DMS 273 treated with DMSO at 0.1 percent for 48 hours (cell line): ENCODE data around the gene PRRX1.

ENCODE experiments used
- DNase-seq: peaks from one replicate; lab custom pipeline; 2025; lab: John Stamatoyannopoulos, UW

Gene PRRX1

DNA sequence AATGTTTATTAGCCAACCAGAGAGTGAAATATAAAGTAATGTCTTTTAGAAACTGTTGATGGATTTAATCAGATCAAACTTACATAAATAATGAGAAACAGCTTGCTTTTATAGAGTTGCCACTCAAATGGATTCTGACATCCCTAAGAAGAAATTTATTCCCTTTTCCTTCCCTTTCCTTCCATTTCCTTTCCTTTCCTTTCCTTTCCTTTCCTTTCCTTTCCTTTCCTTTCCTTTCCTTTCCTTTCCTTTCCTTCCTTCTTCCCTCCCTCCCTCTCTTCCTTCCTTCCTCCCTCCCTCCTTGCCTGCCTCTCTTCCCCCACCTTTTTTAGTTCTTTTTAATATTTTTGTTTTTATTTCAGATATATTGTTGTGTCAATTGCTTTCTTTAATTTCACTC, 27.3 kb downstream of the PRRX1 start:
- DNase-seq = no peak

DNA sequence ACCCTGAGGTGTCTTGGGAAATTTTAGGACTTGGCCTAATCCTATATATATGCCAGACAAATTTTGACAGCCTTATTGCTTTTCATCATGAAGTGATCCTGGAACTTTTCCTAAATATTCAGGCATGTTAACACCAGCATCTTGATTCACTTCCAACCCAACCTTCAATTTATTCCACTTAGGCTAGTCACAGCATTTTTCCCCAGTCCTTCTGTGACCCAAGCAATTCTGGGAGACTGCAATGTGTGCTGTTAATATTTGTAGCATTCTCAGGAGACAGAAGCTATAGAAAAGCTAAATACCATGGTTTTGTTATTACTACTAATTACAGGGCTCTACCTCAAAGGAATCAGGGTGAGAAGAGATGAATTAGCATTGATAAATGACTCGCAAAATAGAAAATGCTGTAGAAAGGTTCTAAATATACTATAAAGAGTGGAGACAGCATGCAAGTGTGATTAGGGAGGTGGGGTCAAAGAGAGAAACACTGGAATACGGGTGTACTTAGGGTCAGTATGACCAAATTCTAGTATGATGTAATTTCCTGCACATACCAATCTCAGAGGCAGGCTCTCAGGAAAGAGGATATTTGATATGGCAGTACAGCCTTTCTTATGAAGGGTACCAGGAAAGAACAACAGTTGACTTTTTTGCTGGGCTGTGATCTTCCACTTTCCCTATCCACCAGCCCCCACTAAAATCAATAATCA, 29.1 kb downstream of the PRRX1 start:
- DNase-seq = no peak

DNA sequence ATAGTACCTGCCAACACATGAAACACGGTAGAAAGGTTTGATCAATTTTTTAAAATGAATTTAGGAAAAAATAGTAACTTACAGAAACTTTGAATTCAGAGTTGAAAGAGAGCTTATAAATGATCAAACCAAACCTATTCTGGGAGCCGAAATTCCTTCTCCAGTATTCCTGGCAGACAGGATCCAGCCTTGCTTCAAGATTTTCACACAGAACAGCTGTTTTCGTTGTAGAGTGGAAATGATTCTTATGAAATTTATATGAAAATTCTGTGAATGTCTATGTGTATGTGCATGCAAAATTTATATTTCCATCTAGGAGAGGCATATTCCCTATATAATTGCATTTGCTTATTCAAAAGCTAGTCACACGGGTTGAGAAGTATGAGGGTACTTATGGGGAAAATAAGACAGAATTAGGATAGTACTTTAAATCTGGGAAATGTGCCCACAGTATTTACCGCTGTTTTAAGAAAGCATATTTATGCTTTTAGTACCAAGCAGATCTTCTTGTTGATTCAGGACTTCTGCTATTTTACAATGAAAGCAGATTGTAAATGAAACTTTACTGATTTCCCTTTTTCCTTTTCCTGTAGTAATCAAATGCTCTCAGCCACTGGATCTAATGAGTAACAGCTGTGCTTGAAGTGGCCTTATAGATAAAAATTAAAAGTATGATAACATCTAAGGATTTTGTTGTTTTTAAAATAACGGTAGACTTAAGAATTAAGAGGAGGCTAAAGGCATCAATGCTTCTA, 30.4 kb downstream of the PRRX1 start:
- DNase-seq = no peak

DNA sequence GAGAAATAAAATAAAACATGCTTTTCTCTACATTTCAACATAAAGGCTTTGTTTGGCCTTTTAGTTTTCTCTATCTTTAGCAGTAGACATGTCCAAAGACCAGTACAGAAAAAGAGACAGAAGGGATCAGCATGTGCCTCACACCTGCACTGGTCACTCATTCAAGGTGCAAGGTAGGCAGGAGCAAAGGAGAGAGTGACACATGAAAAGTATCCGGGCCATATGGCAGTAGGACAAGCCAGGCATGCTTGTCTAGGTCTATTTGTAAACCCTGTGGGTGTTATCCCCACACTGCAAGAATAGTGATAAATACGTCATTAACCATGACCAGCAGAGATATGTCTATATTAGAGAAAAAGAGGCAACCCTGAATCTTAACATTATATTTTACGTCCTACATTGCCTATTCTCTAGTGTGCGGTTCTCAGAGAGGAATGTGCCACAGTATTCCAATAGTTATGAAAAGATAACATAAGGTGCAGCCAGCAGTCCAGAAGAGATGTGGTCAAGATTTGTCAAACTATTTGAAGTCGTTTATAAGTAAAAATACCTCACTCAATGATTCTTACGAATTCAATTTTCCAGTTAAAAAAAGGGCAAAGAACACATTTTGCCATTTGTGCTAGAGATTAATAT, 32.1 kb downstream of the PRRX1 start:
- no peak for DNase-seq

DNA sequence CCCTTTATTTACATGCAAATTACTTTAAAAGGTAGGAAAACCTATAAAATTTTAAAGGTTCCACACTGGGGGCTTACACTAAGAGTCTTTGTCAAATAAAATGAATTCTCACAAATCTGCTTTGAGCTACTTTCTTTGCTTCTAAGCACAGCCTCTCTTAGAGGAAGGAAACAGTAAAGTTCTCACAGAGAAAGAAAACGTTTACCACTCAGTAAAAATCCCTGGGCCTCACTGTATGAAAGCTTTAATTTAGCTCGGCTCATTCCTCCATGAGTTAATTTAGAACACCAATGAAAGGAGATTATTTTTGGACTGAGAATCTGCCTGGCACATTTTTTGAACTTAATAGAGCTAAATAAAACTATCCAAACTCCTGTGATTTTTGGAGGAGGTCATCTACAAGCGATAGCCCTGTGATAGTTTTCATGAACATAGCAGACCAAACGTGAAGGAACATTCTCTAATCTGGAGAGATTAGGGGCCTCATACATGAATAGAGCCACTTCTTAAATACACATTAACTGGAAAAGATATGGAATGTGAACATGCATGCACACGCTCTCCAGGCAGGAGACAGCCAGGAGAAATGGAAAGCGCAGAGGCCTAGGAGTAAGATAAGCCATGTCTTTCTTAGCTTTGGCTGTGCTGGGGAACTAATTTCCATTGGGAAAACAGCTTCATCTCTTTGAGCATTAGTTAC, 32.8 kb downstream of the PRRX1 start:
- no peak for DNase-seq

DNA sequence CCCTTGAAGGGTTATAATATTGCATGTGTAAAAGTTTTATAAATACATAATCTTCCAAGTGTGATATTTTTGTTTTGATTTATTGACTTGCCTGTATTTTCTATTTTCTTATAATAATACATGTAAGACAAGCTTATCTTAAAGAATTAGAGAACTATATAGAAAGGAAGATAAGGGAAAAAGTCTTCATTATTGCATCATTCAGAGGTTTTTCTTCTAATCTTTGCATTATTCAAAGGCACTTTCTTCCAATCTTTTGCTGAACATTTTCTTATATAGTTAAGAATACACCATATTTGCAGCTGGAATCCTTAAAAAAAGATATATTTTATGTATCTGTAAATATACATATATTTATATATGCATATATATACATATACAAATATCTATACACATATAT, 33.4 kb downstream of the PRRX1 start:
- no peak for DNase-seq

DNA sequence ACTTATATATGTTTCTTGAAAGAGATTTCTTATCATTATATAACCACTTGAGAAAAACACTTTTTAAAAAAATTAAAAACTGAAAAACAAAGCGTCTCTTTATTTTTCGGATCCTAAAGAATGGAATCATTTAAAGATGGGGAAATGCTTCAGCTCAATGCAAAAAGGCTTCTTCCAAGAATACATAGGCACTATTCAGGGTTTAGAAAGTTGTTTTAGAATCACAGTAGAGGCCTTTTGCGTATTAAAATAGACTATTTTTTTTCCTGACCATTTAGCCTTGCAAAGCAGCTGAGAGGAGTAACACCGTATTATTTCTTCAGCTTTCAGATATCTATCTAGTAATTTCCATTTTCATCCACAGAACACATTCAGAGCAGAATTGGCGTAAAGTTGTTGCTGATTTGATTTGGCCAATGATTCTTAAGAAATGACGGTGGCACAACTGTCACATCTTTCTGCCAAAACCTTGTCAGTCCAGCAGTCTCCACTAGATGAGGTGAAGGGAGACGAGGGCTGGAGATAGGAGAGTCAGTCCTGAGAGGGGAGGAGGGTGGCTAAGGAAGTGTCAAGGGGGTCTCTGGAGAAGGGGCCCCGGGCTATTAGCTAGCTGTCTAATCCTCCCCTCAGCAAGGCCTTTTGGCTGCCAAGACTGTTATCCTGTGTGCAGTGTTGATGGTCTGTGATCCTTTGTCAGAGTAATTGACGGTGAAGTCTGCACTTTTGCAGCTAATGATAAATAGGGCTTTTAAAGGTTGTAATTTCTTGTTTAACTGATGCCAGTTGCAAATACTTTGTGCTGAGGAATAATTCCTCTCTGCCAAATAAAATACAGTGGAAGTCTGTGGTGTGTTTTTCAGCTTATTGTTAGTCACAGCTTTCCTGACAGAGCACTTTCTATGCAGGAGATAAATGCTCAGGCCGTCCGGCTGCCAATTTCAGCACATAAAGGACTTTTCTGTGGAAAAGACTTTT, 34.7 kb downstream of the PRRX1 start:
- DNase-seq = no peak

DNA sequence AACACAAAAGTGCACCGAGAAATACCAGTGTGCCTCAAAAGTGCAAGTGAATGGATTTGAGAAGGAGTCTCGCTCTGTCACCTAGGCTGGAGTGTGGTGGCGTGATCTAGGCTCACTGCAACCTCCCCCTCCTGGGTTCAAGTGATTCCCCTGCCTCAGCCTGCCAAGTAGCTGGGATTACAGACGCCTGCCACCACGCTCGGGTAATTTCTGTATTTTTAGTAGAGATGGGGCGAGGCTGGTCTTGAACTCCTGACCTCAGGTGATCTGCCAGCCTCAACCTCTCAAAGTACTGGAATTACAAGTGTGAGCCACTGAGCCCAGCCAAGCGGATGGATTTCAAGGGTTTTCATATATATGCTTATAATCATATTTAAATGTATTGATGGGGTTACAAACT, 35.8 kb downstream of the PRRX1 start:
- no peak for DNase-seq

DNA sequence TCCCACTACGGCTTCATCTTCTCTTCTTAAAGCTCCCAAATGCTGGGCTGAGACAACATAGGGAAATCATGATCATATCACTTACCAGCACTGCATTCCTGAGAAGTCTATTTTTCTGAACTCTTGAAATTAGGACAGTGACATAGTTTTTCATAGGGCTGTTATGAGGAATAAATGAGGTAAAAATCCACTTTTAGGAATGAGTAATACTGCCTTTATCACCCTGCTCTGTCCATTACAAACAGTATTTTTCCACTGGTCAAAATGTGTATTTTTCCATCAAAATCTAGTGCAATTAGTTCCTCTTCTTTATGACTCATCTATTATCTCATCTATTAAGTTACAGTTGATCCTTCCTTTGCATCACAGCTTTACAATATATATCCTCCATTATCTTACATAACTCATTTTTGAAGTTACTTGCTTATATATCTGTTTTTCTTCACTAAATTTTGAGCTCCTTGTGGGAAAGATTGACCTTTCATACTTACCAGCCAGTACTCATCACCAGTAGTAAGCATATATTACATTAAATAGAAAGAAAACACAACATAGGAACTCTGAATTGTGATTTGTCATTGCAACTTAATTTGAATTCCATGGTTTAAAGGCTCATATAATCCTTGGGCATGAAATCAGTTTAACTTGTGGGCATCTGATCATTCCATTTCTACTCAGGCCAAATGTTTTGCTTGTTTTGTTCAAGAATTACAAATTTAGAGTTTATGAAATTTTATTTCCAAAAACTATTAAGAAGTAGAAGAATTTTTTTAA, 37.1 kb downstream of the PRRX1 start:
- no peak for DNase-seq

DNA sequence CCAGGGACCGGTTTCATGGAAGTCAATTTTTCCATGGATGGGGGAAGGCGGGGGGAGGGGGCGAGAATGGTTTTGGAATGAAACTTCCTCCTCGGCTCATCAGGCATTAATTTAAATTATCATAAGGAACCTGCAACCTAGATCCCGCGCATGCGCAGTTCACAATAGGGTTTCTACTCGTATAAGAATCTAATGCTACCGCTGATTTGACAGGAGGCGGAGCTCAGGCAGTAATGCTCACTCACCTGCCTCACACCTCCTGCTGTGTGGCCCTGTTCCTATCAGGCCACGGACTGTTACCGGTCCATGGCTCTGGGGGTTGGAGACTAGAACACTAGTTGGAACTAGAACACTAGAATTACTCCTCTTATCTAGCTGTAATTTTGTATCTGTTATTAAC, 38.0 kb downstream of the PRRX1 start:
- no peak for DNase-seq

DNA sequence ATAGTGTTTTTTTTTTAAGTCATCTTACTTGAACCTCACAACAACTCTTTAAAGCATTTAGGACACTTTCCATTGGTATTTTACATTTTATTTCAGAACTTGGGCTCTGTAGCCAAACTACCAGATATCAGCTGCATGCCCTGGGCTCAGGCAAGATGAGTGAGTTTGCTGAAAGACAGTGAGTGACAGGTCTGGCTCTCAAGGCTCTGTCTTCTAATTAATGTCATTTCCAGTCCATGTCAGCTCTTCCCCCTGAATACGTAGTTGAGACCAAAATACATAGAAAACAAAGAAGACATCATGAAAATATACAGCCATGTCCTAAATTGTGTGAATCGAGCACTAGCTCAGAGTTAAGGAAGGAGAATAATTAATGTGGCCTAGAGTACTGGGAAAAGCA, 39.7 kb downstream of the PRRX1 start:
- no peak for DNase-seq

DNA sequence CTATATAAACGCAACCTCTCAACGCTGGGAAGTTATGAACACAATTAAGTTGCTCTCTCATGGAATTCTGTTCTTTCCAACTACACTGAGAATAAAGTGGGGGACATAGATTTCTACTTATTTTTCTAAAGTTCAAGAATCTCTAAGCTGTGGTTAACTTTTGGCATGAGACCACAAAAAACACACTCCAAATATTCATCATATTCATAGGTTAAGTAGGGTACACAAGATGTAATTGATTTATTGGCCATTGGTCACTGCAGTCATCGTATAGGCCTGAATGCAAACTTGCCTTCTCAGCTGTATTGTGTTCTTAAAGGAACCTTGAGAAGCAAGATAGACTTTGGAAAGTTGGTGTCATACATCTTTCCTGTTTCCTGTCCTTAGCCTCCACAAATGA, 40.3 kb downstream of the PRRX1 start:
- DNase-seq = no peak

DNA sequence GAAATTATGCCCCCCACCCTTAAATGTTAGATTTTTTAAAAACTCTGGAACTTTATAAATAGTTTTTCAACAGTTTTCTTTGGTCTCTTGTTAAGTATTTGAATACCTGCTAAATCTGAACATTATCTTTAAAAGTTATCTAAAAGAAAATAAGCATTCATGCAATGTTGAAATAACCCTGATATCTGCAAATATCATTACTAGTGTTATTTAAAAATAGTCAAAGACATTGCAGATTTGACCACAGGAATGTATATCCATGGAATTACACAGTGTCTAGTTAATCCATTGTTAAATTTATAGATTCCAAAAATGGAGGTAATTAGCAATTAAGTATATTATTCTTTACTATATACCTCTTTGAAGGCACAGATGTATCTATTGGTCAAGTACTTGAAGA, 42.0 kb downstream of the PRRX1 start:
- no peak for DNase-seq

DNA sequence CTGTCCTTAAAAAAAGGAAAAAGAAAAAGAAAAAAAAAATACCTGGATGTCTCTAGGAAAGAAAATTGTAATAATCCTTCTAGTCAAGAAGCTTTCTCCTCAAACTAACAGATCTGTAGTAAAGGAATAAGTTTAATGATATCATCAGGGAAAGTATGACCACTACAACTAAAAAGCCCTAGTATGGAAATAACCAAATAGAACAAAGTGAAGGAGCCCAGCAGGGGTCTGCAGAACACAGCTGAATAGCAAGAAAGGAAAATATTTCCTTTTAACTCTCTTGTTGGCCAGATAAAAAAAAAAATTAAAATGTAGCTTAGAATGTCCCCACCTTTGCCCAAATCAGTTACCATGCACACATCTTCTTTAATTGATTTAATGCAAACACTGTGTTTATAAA, 43.2 kb downstream of the PRRX1 start:
- DNase-seq = no peak

DNA sequence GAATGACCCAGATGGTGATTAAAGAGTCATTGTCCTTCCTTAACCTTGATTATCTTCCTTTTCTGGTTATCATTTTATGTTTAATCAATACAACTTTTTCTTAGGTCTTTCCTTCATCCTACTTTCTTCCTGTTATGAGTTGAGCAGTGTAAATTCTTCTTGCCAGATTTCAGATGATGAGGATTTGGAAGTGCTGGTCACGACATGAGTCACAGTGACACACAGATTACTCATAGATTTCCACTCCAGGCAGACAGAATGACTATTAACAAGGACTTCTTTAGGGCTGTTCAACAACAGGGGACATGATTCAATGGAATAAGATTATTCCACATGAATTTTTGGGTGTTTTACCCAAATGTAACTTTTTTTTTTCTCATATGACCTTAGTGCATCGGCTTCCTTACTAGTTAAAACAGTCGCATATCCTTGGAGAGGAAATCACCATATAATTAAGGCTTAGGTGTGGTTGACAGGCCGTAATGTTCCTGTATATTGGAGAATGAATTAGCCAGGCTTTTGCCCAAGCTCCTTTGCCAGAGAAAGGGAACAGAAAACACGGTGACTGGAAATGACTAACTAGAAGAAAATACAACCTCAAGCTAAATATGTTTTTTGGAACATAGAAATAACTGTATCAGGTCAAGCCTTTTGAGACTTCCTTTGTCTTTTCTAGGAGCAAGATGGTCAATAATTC, 44.2 kb downstream of the PRRX1 start:
- no peak for DNase-seq

DNA sequence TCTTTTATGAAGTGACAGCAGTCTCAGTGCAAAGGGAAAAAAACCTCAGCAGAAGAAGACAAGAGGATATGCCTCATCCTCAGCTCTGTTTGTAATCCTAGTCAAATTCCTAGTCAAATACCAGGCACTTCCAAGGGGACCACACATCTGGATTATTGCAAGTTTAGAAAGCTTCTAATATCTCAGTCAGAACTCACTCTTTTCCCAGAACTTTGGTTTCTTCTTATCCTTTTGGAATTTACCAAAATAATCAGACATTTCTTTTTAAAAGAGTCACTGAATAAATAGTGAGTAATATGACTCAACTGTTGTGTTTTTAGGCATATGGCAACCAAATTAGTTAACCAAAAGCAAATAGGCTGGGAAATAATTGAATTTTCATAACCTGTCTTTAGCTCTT, 47.8 kb downstream of the PRRX1 start:
- DNase-seq = no peak

DNA sequence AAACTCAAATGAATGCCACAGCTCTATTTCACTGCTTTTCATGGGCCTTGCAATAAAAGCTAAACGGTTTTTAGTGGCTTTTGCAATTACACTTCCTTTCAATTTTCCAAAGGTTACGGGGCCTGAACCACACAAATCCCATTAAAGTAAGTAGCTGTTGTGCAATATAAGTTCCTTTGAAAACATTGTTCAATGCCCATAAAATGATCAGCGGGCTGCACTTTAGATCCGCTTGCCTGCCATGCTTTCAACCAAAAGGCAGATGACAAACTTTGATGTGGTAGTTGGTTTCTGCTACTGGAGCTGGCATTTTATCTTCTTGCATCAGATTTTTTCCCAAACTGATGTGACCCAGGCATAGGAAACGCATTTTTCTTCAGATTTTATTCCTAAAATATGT, 50.2 kb downstream of the PRRX1 start:
- no peak for DNase-seq

DNA sequence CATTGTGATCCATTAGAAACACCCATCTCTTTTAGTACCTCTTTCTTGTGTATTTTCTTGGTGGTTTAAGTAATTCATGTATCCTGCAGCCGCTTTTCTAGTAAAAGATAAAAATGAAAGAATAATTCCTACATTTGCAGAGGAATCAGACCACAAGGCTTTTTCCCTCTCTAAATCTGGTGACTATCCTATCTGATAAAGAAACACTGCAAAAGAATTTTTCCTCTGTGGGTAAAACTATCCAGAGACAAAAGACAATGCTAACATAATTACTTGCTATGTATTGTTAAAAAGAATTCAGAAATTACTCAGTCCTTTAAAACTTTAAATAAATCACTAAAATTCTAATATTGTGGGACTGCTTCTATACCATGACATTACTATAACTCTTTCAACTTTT, 51.0 kb downstream of the PRRX1 start:
- no peak for DNase-seq

DNA sequence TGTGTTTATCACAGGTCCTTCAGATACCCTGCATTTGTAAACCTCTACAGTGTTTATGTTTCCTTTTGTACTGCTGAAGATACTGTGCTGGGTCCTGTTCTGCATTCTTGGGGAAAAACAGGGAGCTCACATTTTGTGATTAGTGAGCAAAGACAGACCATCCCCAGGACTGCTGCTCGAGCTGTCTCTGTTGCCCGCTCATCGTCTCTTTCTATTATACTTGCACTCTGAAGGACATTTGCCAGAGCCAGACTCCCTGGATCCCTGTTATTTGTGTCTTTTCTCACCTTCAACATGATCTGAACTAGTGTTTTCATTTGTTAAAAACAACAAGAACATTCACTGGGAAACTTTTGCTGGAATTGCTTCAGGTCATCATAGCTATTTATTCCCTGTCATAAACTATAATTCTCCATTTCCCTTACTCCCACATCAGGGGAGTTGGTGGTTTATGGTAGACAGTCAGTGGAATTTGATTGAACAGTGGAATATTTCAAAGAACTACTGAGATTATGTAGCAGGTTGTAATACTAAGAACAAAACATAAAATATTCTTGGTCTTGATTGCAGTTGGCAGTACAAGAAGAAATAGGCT, 53.0 kb downstream of the PRRX1 start:
- no peak for DNase-seq

DNA sequence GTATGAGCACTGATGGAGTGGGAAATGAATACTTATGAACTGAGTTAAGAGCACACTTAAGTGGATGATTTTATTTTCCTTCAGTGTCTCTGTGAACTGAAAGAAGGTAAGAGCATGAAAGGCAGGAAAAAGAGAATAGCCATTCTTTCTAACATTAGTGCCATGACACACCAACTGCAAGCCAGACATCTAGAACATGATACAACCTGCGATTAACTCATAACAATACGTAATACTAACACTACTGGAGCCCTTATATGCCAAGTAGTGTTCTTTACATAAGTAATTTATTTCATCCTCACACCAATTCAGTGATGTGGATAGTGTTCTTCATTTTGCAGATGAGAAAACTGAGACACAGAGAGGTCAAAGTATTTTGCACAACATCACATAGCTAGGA, 56.7 kb downstream of the PRRX1 start:
- no peak for DNase-seq
